Pancreas (tissue), 10 donors: ENCODE data around the gene EIF1B. TPM values are rescaled to one million over a fixed set of nuclear protein-coding genes. Genes with fewer than 3 reads are reported as not detected.

Source experiments
- ATAC-seq, 4 donors: fragments of 200-7000 bp; cut with Tn5 transposase; one replicate each; pipeline versions ENCODE4 v1.8.0 to v1.9.1; 2020; ENCODE audit warnings: mild to moderate bottlenecking in 4 of 4, moderate library complexity in 4 of 4
- DNase-seq, 6 donors: peaks; one replicate each; pipeline ENCODE4 v3.0.0-alpha.2; 2020
- FAIRE-seq: peaks from 2 replicates; lab custom pipeline; 2012; peaks lifted over from hg19 to GRCh38; lab: Jason Lieb, UNC
- H3K27ac ChIP-seq, 4 donors: fragments of 200-600 bp; sonication (generic); 1 replicate in 3 of 4; 2 replicates in 1 of 4; pipeline versions ENCODE4 v1.5.0 to v1.8.0; 2020
- H3K27me3 ChIP-seq, 4 donors: fragments of 200-600 bp; one replicate each; pipeline ENCODE4 v1.8.0; 2021
- H3K36me3 ChIP-seq, 3 donors: fragments of 200-600 bp; sonication (generic) in 1 of 3; one replicate each; pipeline versions ENCODE4 v1.5.0 to v1.8.0; 2020 to 2021
- H3K4me1 ChIP-seq, 3 donors: fragments of 200-600 bp; one replicate each; pipeline ENCODE4 v1.8.0; 2021
- H3K4me3 ChIP-seq, 4 donors: fragments of 200-600 bp; sonication (generic) in 2 of 4; one replicate each; pipeline versions ENCODE4 v1.5.0 to v1.8.0; 2020 to 2021
- H3K9me3 ChIP-seq, 4 donors: fragments of 200-600 bp; one replicate each; pipeline ENCODE4 v1.8.0; 2021
- CTCF ChIP-seq, 4 donors: fragments of 200-600 bp; sonication (generic) in 3 of 4; IDR thresholded peaks; one replicate each; pipeline versions ENCODE4 v1.5.0 to v1.8.0; 2021; ENCODE audit warnings: antibody characterized with exemption in 4 of 4
- WGBS, 2 donors: extraction: QIAGEN DNeasy Blood & Tissue Kit; methylation state at CpG; one replicate each; pipeline ENCODE4 v1.1.7; 2013; 5-methylcytosine and 5-hydroxymethylcytosine counted together
- intact Hi-C, 3 donors: fragments of 100-400 bp; cut with DNase I; formaldehyde crosslinking; loops; one replicate each; pipeline versions ENCODE4 v1.11.1 to v1.14.2; 2022
- polyA plus RNA-seq, 2 donors: library from polyadenylated mRNA; stranded (reverse); fragments of 200-250 nt; gene quantifications; one replicate each; pipeline ENCODE4 v1.2.3, GENCODE V29; 2013
- total RNA-seq, 6 donors: library from RNA; stranded (reverse); fragmentation: NEBNext Ultra II Directional in 4 of 6; extraction: Animal tissue kit (Norgen Biotek cat#: 25700) in 4 of 6; gene quantifications; one replicate each; pipeline versions ENCODE4 v1.2.1 to v1.2.4, GENCODE V29; 2021 to 2023
- donor health status: healthy with polysubstance abuse.
- donor health status: DM: no; HTN: no; CAD: no; lungs with moderate emphysema.
- donor health status: DM: no; HTN: no; CAD: no.
- donor health status: control.
- donor health status: control.
- donor health status: Bipolar disorder and iron deficiency.
- donor health status: DM: yes; HTN: yes; CAD: no.
- donor health status: DM: no; HTN: no; CAD: no.
- donor health status: DM: no; HTN: no; CAD: no.
- donor health status: DM: yes; HTN: yes; CAD: no.

Gene EIF1B
- total and polyA plus RNA-seq, 8 donors = 18.2 to 64.3 (median 20.5) TPM

GRCh38 chr3:40312661-40313226, 3.2 kb downstream of the EIF1B start:
- no peak for TF ChIP-seq CTCF (IDR thresholded peaks at IDR 0.05)
- H3K4me3 ChIP-seq = no peak overlapping the region
- ATAC-seq (no peak), FAIRE-seq (no peak), DNase-seq (no peak)
- peaks cover 10 to 19% (median 13%) of the 10 kb centered on the region in 3 donors for H3K4me1 ChIP-seq
- no peaks in the 10 kb centered on the region for H3K9me3 ChIP-seq
- H3K27me3 ChIP-seq = no peaks in the 10 kb centered on the region
- H3K36me3 ChIP-seq = peaks cover 0 to 16% (median 0%) of the 10 kb centered on the region in 3 donors
- WGBS, 2 donors = 86 to 89% methylated on average over 2 of the region's 2 CpGs
- intact Hi-C loops = loop anchor here in 1 of 3 donors (10.0 kb wide), 1 partner anchor 128 kb away; no protein-coding TSS in a partner anchor
- H3K27ac ChIP-seq = no peak overlapping the region

GRCh38 chr3:40313975-40314860, 4.7 kb downstream of the EIF1B start:
- no peak for ATAC-seq
- Histone ChIP-seq H3K4me1 (peaks cover 6 to 19% (median 13%) of the 10 kb centered on the region in 3 donors), H3K27ac (no peak overlapping the region), H3K27me3 (no peaks in the 10 kb centered on the region), H3K4me3 (no peak overlapping the region), H3K36me3 (peaks cover 0 to 16% (median 0%) of the 10 kb centered on the region in 3 donors), H3K9me3 (no peaks in the 10 kb centered on the region)
- WGBS, 2 donors = 57 to 58% methylated on average over 8 of the region's 8 CpGs
- TF ChIP-seq CTCF (IDR thresholded peaks at IDR 0.05) = no peak
- no peak for FAIRE-seq
- intact Hi-C loops = loop anchor here in 1 of 3 donors (10.0 kb wide), 1 partner anchor 129 kb away; no protein-coding TSS in a partner anchor
- no peak for DNase-seq

GRCh38 chr3:40317061-40317855, 7.8 kb downstream of the EIF1B start:
- H3K36me3 ChIP-seq = peaks cover 0 to 9% (median 0%) of the 10 kb centered on the region in 3 donors
- ATAC-seq = peak; percentile 49 to 84 (median 78)
- H3K4me3 ChIP-seq = no peak overlapping the region
- 17 to 23% methylated on average over 6 of the region's 6 CpGs for WGBS, 2 donors
- no peaks in the 10 kb centered on the region for H3K27me3 ChIP-seq
- peaks cover 0 to 7% (median 0%) of the 10 kb centered on the region in 3 donors for H3K4me1 ChIP-seq
- FAIRE-seq = peak; percentile 79
- peak; percentile 59 to 78 (median 64) for TF ChIP-seq CTCF (IDR thresholded peaks at IDR 0.05)
- no peaks in the 10 kb centered on the region for H3K9me3 ChIP-seq
- DNase-seq = peak in 1 of 6 donors; percentile 31
- intact Hi-C loops = loop anchor here in 2 of 3 donors (5.0 to 10.0 kb wide), 2 partner anchors 130 to 132 kb away; no protein-coding TSS in a partner anchor
- H3K27ac ChIP-seq = no peak overlapping the region

GRCh38 chr3:40321818-40322217, 12.3 kb downstream of the EIF1B start:
- Histone ChIP-seq H3K4me1 (no peaks in the 10 kb centered on the region), H3K27me3 (no peaks in the 10 kb centered on the region), H3K9me3 (no peaks in the 10 kb centered on the region), H3K36me3 (no peaks in the 10 kb centered on the region), H3K27ac (no peak overlapping the region), H3K4me3 (no peak overlapping the region)
- ATAC-seq (no peak), FAIRE-seq (no peak), DNase-seq (no peak)
- 73 to 81% methylated on average over 2 of the region's 2 CpGs for WGBS, 2 donors
- TF ChIP-seq CTCF (IDR thresholded peaks at IDR 0.05) = no peak
- intact Hi-C loops = no loop called here
